Measurements from ENCODE around the gene SOHLH1.
"Not testable (repeated sequence)": the region's sequence is repeated elsewhere in the genome, so short reads cannot be mapped to it uniquely, and the experiment has no call there.

Gene SOHLH1

GRCh38 chr9:135671591-135672041 lies 27.7 kb downstream of the SOHLH1 start:
- Histone ChIP-seq H3K4ac (ENCODE audit: low read depth, low read length) (no peak overlapping the region), H3K4me2 (ENCODE audit: low read length) (no peak overlapping the region), H3K14ac (ENCODE audit: low read length) (no peak overlapping the region), H2BK120ac (ENCODE audit: insufficient read depth, low read length, poor library complexity) (no peak overlapping the region), H3K23ac (ENCODE audit: low read length) (no peak overlapping the region), H4K8ac (ENCODE audit: low read depth, low read length) (no peak overlapping the region), H4K12ac (ENCODE audit: low read depth, low read length) (no peak overlapping the region), H2BK12ac (ENCODE audit: low read length) (no peak overlapping the region), H3K27ac (ENCODE audit: low read depth, low read length) (no peak overlapping the region), H3K9ac (ENCODE audit: low read length) (no peak overlapping the region), H3K9me3 (ENCODE audit: insufficient read depth, low read depth, low read length) (peaks cover 28% of the 10 kb centered on the region), H3K27me3 (ENCODE audit: insufficient read depth, low read length) (no peaks in the 10 kb centered on the region), H2AFZ (ENCODE audit: insufficient read depth, low read length, poor library complexity) (no peak overlapping the region), H3K4me3 (ENCODE audit: low read depth, low read length) (no peak overlapping the region), H2AK5ac (ENCODE audit: low read length) (no peak overlapping the region), H3K79me2 (ENCODE audit: control insufficient read depth, insufficient read depth, low read length, poor library complexity) (no peaks in the 10 kb centered on the region), H4K91ac (ENCODE audit: low read depth, low read length) (no peak overlapping the region), H3K79me1 (ENCODE audit: low read length) (no peaks in the 10 kb centered on the region), H3K4me1 (ENCODE audit: control insufficient read depth in 1 of 2, insufficient read depth in 2 of 2, low read length in 2 of 2) (no peaks in the 10 kb centered on the region), H2BK5ac (ENCODE audit: low read depth, low read length, poor library complexity) (no peak overlapping the region), H3K36me3 (ENCODE audit: control insufficient read depth in 1 of 2, insufficient read depth in 2 of 2, low read length in 2 of 2) (no peaks in the 10 kb centered on the region), H3K18ac (ENCODE audit: low read length) (no peak overlapping the region)
- DNase-seq, result no peak
- WGBS (ENCODE audit: extremely low coverage, insufficient coverage, insufficient read length), result no CpG with 5 or more reads among the region's 17 CpGs

- Histone ChIP-seq H3K79me2 (ENCODE audit: control insufficient read depth, insufficient read depth, low read length, poor library complexity) (no peaks in the 10 kb centered on the region), H3K4me2 (ENCODE audit: low read length) (no peak overlapping the region), H3K4ac (ENCODE audit: low read depth, low read length) (no peak overlapping the region), H4K8ac (ENCODE audit: low read depth, low read length) (no peak overlapping the region), H3K4me1 (ENCODE audit: control insufficient read depth in 1 of 2, insufficient read depth in 2 of 2, low read length in 2 of 2) (no peaks in the 10 kb centered on the region), H3K36me3 (ENCODE audit: control insufficient read depth in 1 of 2, insufficient read depth in 2 of 2, low read length in 2 of 2) (no peaks in the 10 kb centered on the region), H2BK5ac (ENCODE audit: low read depth, low read length, poor library complexity) (no peak overlapping the region), H3K9me3 (ENCODE audit: insufficient read depth, low read depth, low read length) (peaks cover 28% of the 10 kb centered on the region), H2BK12ac (ENCODE audit: low read length) (no peak overlapping the region), H2AK5ac (ENCODE audit: low read length) (no peak overlapping the region), H3K18ac (ENCODE audit: low read length) (no peak overlapping the region), H4K91ac (ENCODE audit: low read depth, low read length) (no peak overlapping the region), H3K27ac (ENCODE audit: low read depth, low read length) (no peak overlapping the region), H3K79me1 (ENCODE audit: low read length) (no peaks in the 10 kb centered on the region), H3K23ac (ENCODE audit: low read length) (no peak overlapping the region), H2AFZ (ENCODE audit: insufficient read depth, low read length, poor library complexity) (no peak overlapping the region), H3K27me3 (ENCODE audit: insufficient read depth, low read length) (no peaks in the 10 kb centered on the region), H3K9ac (ENCODE audit: low read length) (no peak overlapping the region), H2BK120ac (ENCODE audit: insufficient read depth, low read length, poor library complexity) (no peak overlapping the region), H4K12ac (ENCODE audit: low read depth, low read length) (no peak overlapping the region), H3K14ac (ENCODE audit: low read length) (no peak overlapping the region), H3K4me3 (ENCODE audit: low read depth, low read length) (no peak overlapping the region)
- WGBS (ENCODE audit: extremely low coverage, insufficient coverage, insufficient read length), result no CpG with 5 or more reads among the region's 41 CpGs
- no peak for DNase-seq
These were observed 28.3 kb downstream of the SOHLH1 start for GRCh38 chr9:135670721-135671590.

DNA sequence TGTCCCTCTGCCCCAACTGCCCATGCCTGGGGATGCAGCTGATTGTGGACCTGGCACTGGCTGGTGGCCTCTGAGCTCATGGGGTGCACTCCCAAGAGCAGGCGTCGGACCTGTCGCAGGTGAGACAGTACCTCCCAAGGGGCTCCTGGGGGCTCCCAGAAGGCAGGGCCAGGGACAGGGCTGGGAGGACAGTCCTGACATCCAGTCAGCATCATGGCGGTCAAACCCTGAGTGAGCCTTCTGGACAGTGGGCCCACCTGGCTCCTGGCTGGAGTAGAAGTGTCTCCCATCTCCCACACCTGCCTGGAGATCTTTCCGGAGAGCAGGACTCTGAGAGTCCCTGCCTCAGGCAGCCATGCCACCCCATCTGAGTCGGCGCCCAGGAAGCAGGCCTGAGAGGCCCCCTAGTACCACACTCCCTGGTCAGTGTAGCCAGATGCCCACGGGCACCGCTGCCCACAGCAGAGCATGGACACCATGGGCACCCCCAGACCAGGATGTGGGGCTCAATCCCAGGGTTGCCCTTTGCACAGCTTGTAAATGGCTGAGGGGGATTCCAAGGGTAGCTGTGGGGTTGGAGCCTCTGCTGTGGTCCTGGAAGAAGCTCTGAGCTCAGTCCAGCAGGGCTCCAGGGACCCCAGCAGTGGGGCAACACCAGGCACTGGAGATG lies 29.5 kb downstream of the SOHLH1 start:
- H2BK120ac ChIP-seq (ENCODE audit: insufficient read depth, low read length, poor library complexity), result no peak overlapping the region
- no peak overlapping the region for H4K12ac ChIP-seq (ENCODE audit: low read depth, low read length)
- no peaks in the 10 kb centered on the region for H3K4me1 ChIP-seq (ENCODE audit: control insufficient read depth in 1 of 2, insufficient read depth in 2 of 2, low read length in 2 of 2)
- H3K4me2 ChIP-seq (ENCODE audit: low read length), result no peak overlapping the region
- peaks cover 28% of the 10 kb centered on the region for H3K9me3 ChIP-seq (ENCODE audit: insufficient read depth, low read depth, low read length)
- no peaks in the 10 kb centered on the region for H3K36me3 ChIP-seq (ENCODE audit: control insufficient read depth in 1 of 2, insufficient read depth in 2 of 2, low read length in 2 of 2)
- no peak overlapping the region for H2BK12ac ChIP-seq (ENCODE audit: low read length)
- H4K91ac ChIP-seq (ENCODE audit: low read depth, low read length), result no peak overlapping the region
- no peak overlapping the region for H3K18ac ChIP-seq (ENCODE audit: low read length)
- no peak overlapping the region for H3K4me3 ChIP-seq (ENCODE audit: low read depth, low read length)
- H2BK5ac ChIP-seq (ENCODE audit: low read depth, low read length, poor library complexity), result no peak overlapping the region
- no CpG with 5 or more reads among the region's 9 CpGs for WGBS (ENCODE audit: extremely low coverage, insufficient coverage, insufficient read length)
- H4K8ac ChIP-seq (ENCODE audit: low read depth, low read length), result no peak overlapping the region
- no peak for DNase-seq
- no peak overlapping the region for H3K27ac ChIP-seq (ENCODE audit: low read depth, low read length)
- H3K4ac ChIP-seq (ENCODE audit: low read depth, low read length), result no peak overlapping the region
- H3K14ac ChIP-seq (ENCODE audit: low read length), result no peak overlapping the region
- H3K27me3 ChIP-seq (ENCODE audit: insufficient read depth, low read length), result no peaks in the 10 kb centered on the region
- H3K9ac ChIP-seq (ENCODE audit: low read length), result no peak overlapping the region
- H3K79me1 ChIP-seq (ENCODE audit: low read length), result no peaks in the 10 kb centered on the region
- H2AK5ac ChIP-seq (ENCODE audit: low read length), result no peak overlapping the region
- no peak overlapping the region for H2AFZ ChIP-seq (ENCODE audit: insufficient read depth, low read length, poor library complexity)
- no peak overlapping the region for H3K23ac ChIP-seq (ENCODE audit: low read length)
- no peaks in the 10 kb centered on the region for H3K79me2 ChIP-seq (ENCODE audit: control insufficient read depth, insufficient read depth, low read length, poor library complexity)

GRCh38 chr9:135669018-135669417 lies 30.3 kb downstream of the SOHLH1 start:
- H3K4me3 ChIP-seq (ENCODE audit: low read depth, low read length); H2BK12ac ChIP-seq (ENCODE audit: low read length); H2BK5ac ChIP-seq (ENCODE audit: low read depth, low read length, poor library complexity); H3K4me2 ChIP-seq (ENCODE audit: low read length); H3K4me1 ChIP-seq (ENCODE audit: control insufficient read depth in 1 of 2, insufficient read depth in 2 of 2, low read length in 2 of 2); H3K27ac ChIP-seq (ENCODE audit: low read depth, low read length); H3K27me3 ChIP-seq (ENCODE audit: insufficient read depth, low read length); H2AFZ ChIP-seq (ENCODE audit: insufficient read depth, low read length, poor library complexity); H3K79me2 ChIP-seq (ENCODE audit: control insufficient read depth, insufficient read depth, low read length, poor library complexity); DNase-seq; H3K79me1 ChIP-seq (ENCODE audit: low read length); H3K14ac ChIP-seq (ENCODE audit: low read length); H2BK120ac ChIP-seq (ENCODE audit: insufficient read depth, low read length, poor library complexity); H3K36me3 ChIP-seq (ENCODE audit: control insufficient read depth in 1 of 2, insufficient read depth in 2 of 2, low read length in 2 of 2); H3K9ac ChIP-seq (ENCODE audit: low read length); H3K18ac ChIP-seq (ENCODE audit: low read length); H3K4ac ChIP-seq (ENCODE audit: low read depth, low read length); H2AK5ac ChIP-seq (ENCODE audit: low read length); H4K91ac ChIP-seq (ENCODE audit: low read depth, low read length); H4K8ac ChIP-seq (ENCODE audit: low read depth, low read length); H4K12ac ChIP-seq (ENCODE audit: low read depth, low read length); H3K23ac ChIP-seq (ENCODE audit: low read length): not testable (repeated sequence)
- peaks cover 28% of the 10 kb centered on the region for H3K9me3 ChIP-seq (ENCODE audit: insufficient read depth, low read depth, low read length)
- no CpG with 5 or more reads among the region's 5 CpGs for WGBS (ENCODE audit: extremely low coverage, insufficient coverage, insufficient read length)
